GM23338 (cell line): ENCODE results near the gene ATP5F1A. TPM values are rescaled to one million over a fixed set of nuclear protein-coding genes. Genes with fewer than 3 reads are reported as not detected.

Experiments
- ATAC-seq: fragments of 200-7000 bp; cut with Tn5 transposase; 3 replicates; pipeline ENCODE4 v1.9.1; 2020
- DNase-seq: peaks from one replicate; pipeline ENCODE4 v3.0.0-alpha.2; 2015; ENCODE audit warnings: low spot score
- H2AFZ ChIP-seq: fragments of 200-600 bp; sonication (generic); 2 replicates; pipeline ENCODE4 v1.8.0; 2016; ENCODE audit warnings: antibody characterized with exemption, mild to moderate bottlenecking, moderate library complexity
- H3F3A ChIP-seq: fragments of 200-600 bp; sonication (generic); replicated peaks from 2 replicates; pipeline ENCODE4 v1.8.0; 2017; ENCODE audit warnings: antibody characterized with exemption, mixed run types, low read depth
- H3K27ac ChIP-seq: fragments of 200-600 bp; sonication (generic); 2 replicates; pipeline ENCODE4 v1.6.1; 2016; ENCODE audit warnings: low read depth
- H3K27me3 ChIP-seq: fragments of 200-600 bp; sonication (generic); 2 replicates; pipeline ENCODE4 v1.8.0; 2016; ENCODE audit warnings: mild to moderate bottlenecking, mixed run types, moderate library complexity; ENCODE audit not compliant: insufficient read depth
- H3K36me3 ChIP-seq: fragments of 200-600 bp; sonication (generic); 2 replicates; pipeline ENCODE4 v1.8.0; 2016; ENCODE audit warnings: mild to moderate bottlenecking; ENCODE audit not compliant: insufficient read depth
- H3K4me1 ChIP-seq: fragments of 200-600 bp; sonication (generic); 2 replicates; pipeline ENCODE4 v1.8.0; 2016; ENCODE audit warnings: mild to moderate bottlenecking, moderate library complexity; ENCODE audit not compliant: insufficient read depth
- H3K4me2 ChIP-seq: fragments of 200-600 bp; sonication (generic); 2 replicates; pipeline ENCODE4 v1.7.1; 2017; ENCODE audit warnings: mixed run types
- H3K4me3 ChIP-seq: fragments of 200-600 bp; sonication (generic); 2 replicates; pipeline ENCODE4 v1.6.1; 2016; ENCODE audit warnings: mixed run types
- H3K79me2 ChIP-seq: fragments of 200-600 bp; sonication (generic); replicated peaks from 2 replicates; pipeline ENCODE4 v1.8.0; 2017; ENCODE audit warnings: mild to moderate bottlenecking; ENCODE audit not compliant: insufficient read depth
- H3K9me2 ChIP-seq: fragments of 200-600 bp; sonication (generic); 2 replicates; pipeline ENCODE4 v1.8.0; 2017; ENCODE audit not compliant: insufficient read depth
- H4K20me1 ChIP-seq: fragments of 200-600 bp; sonication (generic); replicated peaks from 2 replicates; pipeline ENCODE4 v1.8.0; 2017; ENCODE audit warnings: mild to moderate bottlenecking; ENCODE audit not compliant: insufficient read depth
- H3K27ac Mint-ChIP-seq: 2 replicates; pipeline ENCODE4 v1.8.0; 2020; ENCODE audit warnings: inconsistent platforms, mild to moderate bottlenecking, moderate library complexity, mixed read lengths
- H3K27me3 Mint-ChIP-seq: 3 replicates; pipeline ENCODE4 v1.8.0; 2022; ENCODE audit warnings: low read depth, mild to moderate bottlenecking, moderate library complexity, mixed read lengths, inconsistent platforms; ENCODE audit not compliant: insufficient read depth, poor library complexity
- H3K36me3 Mint-ChIP-seq: 3 replicates; pipeline ENCODE4 v1.8.0; 2021; ENCODE audit warnings: low read depth, mild to moderate bottlenecking, inconsistent platforms, moderate library complexity, mixed read lengths
- H3K4me1 Mint-ChIP-seq: 3 replicates; pipeline ENCODE4 v1.8.0; 2020; ENCODE audit warnings: mild to moderate bottlenecking, inconsistent platforms, mixed read lengths
- H3K4me3 Mint-ChIP-seq: 3 replicates; pipeline ENCODE4 v1.8.0; 2021; ENCODE audit warnings: moderate library complexity, mild to moderate bottlenecking, inconsistent platforms, mixed read lengths
- H3K9me3 Mint-ChIP-seq: 3 replicates; pipeline ENCODE4 v1.8.0; 2020; ENCODE audit warnings: moderate library complexity, mild to moderate bottlenecking, inconsistent platforms, mixed read lengths
- CREB1 ChIP-seq: fragments of 250-450 bp; sonication (Bioruptor Pico); IDR thresholded peaks from 2 replicates; pipeline ENCODE4 v1.5.0; 2020; ENCODE audit warnings: low read depth, mild to moderate bottlenecking, moderate library complexity
- EZH2 ChIP-seq: fragments of 200-600 bp; sonication (generic); IDR thresholded peaks from one replicate; pipeline ENCODE4 v1.8.0; 2017; ENCODE audit warnings: antibody characterized with exemption, mild to moderate bottlenecking, low read depth; ENCODE audit not compliant: unreplicated experiment
- EZH2phosphoT487 ChIP-seq: fragments of 200-600 bp; sonication (generic); IDR thresholded peaks from one replicate; pipeline ENCODE4 v1.8.1; 2018; ENCODE audit warnings: antibody characterized with exemption; ENCODE audit not compliant: unreplicated experiment
- NANOG ChIP-seq: IDR thresholded peaks from 2 replicates; pipeline ENCODE4 v1.6.1; 2016; ENCODE audit warnings: antibody characterized with exemption, borderline replicate concordance
- POLR2AphosphoS5 ChIP-seq: IDR thresholded peaks from 2 replicates; pipeline ENCODE4 v1.6.1; 2016; ENCODE audit warnings: antibody characterized with exemption, low read depth
- STAT1 ChIP-seq: IDR thresholded peaks from one replicate; pipeline ENCODE4 v1.6.1; 2016; ENCODE audit warnings: antibody characterized with exemption; ENCODE audit not compliant: unreplicated experiment
- ZNF331 ChIP-seq: fragments of 250-450 bp; sonication (Bioruptor Pico); IDR thresholded peaks from 2 replicates; pipeline ENCODE4 v1.5.0; 2020; ENCODE audit warnings: low read depth, mild to moderate bottlenecking, moderate library complexity
- polyA plus RNA-seq: library from polyadenylated mRNA; unstranded; fragments of >200 nt; fragmentation: Nextera tagmentation; extraction: Ambion mirVana; gene quantifications from 2 replicates; pipeline ENCODE4 v1.2.1, GENCODE V29; 2016
- total RNA-seq: library from RNA; depleted of rRNA; stranded (reverse); fragments of >200 nt; shearing (Covaris generic); gene quantifications from 2 replicates; pipeline ENCODE4 v1.2.3, GENCODE V29; 2014
- TF ChIP-seq, protein P1 (sequence below): IDR thresholded peaks from 2 replicates; pipeline ENCODE4 v1.6.1; 2016; ENCODE audit warnings: antibody characterized with exemption
- TF ChIP-seq, protein P2 (sequence below), 2 experiments: fragments of 200-600 bp in 1 of 2; sonication (generic) in 1 of 2; conservative IDR thresholded peaks; 2 replicates each; pipeline versions ENCODE4 v1.5.1 to v1.6.1; 2016 to 2017; ENCODE audit warnings: antibody characterized with exemption in 2 of 2, low read depth in 2 of 2, mild to moderate bottlenecking in 2 of 2, moderate library complexity in 1 of 2
- TF ChIP-seq, protein P3 (sequence below): IDR thresholded peaks from one replicate; pipeline ENCODE4 v1.6.1; 2018; ENCODE audit warnings: antibody characterized with exemption; ENCODE audit not compliant: unreplicated experiment

ATP5F1A gene
- total and polyA plus RNA-seq, 2 experiments from 2014 or later = 353 to 822 TPM

DNA sequence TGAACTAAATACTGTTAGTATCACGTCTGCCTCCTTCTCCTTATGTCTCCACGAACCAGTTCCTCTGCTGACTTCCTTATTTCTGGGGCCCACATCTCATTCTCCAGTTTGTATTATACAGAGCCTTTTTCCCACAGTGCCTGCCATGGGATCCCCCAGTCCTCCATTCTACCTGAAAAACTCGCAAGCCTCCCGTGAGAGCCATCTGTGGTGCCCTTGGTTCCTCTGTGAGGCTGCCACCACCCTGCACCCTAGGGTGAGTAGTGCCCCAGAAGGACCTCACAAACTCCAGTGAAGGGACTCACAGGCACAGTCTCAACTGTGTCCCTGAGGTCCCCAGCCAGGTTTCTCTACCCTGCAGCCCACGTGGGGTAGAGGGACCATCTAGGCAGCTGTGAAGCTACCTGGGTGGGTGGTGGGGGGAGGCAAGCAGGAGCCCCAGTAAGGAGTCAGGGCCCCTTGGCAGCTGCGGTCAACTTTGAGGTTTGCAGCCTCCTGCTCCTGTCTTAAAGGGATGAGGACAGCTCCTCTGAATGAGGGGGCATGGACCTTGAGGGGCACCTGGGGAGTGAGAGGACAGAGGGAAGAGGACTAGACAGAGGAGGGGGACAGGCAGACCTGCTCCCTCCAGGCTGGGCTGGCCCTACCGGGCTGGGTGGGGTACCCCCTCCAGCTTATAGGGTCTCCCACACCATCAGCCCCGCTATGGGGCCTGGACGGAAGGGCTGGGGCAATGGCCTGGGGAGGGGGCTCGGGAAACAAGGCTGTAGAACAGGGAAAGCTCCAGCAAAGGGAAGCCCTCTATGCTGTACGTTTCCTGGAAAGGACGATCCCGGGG, 27.1 kb downstream of the ATP5F1A start:
- Histone ChIP-seq H3K27me3 (peaks cover 39% of the 10 kb centered on the region), H3K9me2 (no peaks in the 10 kb centered on the region), H4K20me1 (peaks cover 9% of the 10 kb centered on the region), H3K4me1 (no peaks in the 10 kb centered on the region), H3K79me2 (no peaks in the 10 kb centered on the region), H3F3A (peaks cover 7% of the 10 kb centered on the region; the same call in 1 of the 2 replicates), H2AFZ (peak overlapping the region; percentile 98), H3K4me2 (peak overlapping the region; percentile 88), H3K4me3 (peak overlapping the region; percentile 81), H3K27ac (no peak overlapping the region), H3K36me3 (no peaks in the 10 kb centered on the region)
- TF ChIP-seq EZH2phosphoT487 = no peak
- TF ChIP-seq, protein P1, sequence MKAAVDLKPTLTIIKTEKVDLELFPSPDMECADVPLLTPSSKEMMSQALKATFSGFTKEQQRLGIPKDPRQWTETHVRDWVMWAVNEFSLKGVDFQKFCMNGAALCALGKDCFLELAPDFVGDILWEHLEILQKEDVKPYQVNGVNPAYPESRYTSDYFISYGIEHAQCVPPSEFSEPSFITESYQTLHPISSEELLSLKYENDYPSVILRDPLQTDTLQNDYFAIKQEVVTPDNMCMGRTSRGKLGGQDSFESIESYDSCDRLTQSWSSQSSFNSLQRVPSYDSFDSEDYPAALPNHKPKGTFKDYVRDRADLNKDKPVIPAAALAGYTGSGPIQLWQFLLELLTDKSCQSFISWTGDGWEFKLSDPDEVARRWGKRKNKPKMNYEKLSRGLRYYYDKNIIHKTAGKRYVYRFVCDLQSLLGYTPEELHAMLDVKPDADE = no peak
- TF ChIP-seq, protein P2, sequence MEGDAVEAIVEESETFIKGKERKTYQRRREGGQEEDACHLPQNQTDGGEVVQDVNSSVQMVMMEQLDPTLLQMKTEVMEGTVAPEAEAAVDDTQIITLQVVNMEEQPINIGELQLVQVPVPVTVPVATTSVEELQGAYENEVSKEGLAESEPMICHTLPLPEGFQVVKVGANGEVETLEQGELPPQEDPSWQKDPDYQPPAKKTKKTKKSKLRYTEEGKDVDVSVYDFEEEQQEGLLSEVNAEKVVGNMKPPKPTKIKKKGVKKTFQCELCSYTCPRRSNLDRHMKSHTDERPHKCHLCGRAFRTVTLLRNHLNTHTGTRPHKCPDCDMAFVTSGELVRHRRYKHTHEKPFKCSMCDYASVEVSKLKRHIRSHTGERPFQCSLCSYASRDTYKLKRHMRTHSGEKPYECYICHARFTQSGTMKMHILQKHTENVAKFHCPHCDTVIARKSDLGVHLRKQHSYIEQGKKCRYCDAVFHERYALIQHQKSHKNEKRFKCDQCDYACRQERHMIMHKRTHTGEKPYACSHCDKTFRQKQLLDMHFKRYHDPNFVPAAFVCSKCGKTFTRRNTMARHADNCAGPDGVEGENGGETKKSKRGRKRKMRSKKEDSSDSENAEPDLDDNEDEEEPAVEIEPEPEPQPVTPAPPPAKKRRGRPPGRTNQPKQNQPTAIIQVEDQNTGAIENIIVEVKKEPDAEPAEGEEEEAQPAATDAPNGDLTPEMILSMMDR (conservative IDR thresholded peaks at IDR 0.05; ENCODE audit: low read depth in 2 of 2) = no peak
- no peak for TF ChIP-seq NANOG
- no peak for TF ChIP-seq CREB1 (CRISPR knock-in tag)
- TF ChIP-seq EZH2 = no peak
- TF ChIP-seq STAT1 = no peak
- Mint-ChIP-seq H3K27ac (no peak overlapping the region), H3K36me3 (no peaks in the 10 kb centered on the region), H3K9me3 (no peaks in the 10 kb centered on the region), H3K4me3 (peak overlapping the region; percentile 67), H3K4me1 (peaks cover 2% of the 10 kb centered on the region; the same call in 2 of the 3 replicates), H3K27me3 (peaks cover 32% of the 10 kb centered on the region)
- peak; percentile 14 for ATAC-seq
- DNase-seq = peak; percentile 8

DNA sequence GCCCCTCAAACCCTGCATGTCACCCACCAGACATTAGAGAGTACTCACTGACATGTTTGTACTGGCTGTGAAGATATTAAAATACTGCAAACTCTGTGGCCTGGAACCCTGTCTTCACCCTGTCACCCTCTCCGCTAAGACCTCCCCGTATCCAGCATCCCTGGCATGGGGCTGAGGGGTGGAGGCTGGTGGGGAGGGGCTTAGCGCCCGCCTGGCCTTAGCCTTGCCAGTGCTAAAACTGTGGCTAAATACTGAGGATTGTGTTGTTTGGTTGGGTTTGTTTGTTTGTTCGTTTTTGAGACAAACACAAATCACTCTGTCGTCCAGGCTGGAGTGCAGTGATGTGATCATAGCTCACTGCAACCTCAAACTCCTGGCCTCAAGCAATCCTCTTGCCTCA, 27.9 kb downstream of the ATP5F1A start:
- Mint-ChIP-seq H3K27ac (no peak overlapping the region), H3K27me3 (peaks cover 32% of the 10 kb centered on the region), H3K36me3 (no peaks in the 10 kb centered on the region), H3K9me3 (no peaks in the 10 kb centered on the region), H3K4me1 (peaks cover 2% of the 10 kb centered on the region; the same call in 2 of the 3 replicates), H3K4me3 (no peak overlapping the region)
- Histone ChIP-seq H3K4me3 (no peak overlapping the region), H3K27me3 (peaks cover 39% of the 10 kb centered on the region), H2AFZ (no peak overlapping the region), H3K9me2 (no peaks in the 10 kb centered on the region), H4K20me1 (peaks cover 5% of the 10 kb centered on the region), H3K27ac (no peak overlapping the region), H3F3A (peaks cover 7% of the 10 kb centered on the region; the same call in 1 of the 2 replicates), H3K4me1 (no peaks in the 10 kb centered on the region), H3K36me3 (no peaks in the 10 kb centered on the region), H3K4me2 (no peak overlapping the region), H3K79me2 (no peaks in the 10 kb centered on the region)
- ATAC-seq = no peak
- DNase-seq = no peak
- no peak for TF ChIP-seq ZNF331 (CRISPR knock-in tag)
- TF ChIP-seq POLR2AphosphoS5 = no peak
- no peak for TF ChIP-seq CREB1 (CRISPR knock-in tag)
- TF ChIP-seq, protein P3, sequence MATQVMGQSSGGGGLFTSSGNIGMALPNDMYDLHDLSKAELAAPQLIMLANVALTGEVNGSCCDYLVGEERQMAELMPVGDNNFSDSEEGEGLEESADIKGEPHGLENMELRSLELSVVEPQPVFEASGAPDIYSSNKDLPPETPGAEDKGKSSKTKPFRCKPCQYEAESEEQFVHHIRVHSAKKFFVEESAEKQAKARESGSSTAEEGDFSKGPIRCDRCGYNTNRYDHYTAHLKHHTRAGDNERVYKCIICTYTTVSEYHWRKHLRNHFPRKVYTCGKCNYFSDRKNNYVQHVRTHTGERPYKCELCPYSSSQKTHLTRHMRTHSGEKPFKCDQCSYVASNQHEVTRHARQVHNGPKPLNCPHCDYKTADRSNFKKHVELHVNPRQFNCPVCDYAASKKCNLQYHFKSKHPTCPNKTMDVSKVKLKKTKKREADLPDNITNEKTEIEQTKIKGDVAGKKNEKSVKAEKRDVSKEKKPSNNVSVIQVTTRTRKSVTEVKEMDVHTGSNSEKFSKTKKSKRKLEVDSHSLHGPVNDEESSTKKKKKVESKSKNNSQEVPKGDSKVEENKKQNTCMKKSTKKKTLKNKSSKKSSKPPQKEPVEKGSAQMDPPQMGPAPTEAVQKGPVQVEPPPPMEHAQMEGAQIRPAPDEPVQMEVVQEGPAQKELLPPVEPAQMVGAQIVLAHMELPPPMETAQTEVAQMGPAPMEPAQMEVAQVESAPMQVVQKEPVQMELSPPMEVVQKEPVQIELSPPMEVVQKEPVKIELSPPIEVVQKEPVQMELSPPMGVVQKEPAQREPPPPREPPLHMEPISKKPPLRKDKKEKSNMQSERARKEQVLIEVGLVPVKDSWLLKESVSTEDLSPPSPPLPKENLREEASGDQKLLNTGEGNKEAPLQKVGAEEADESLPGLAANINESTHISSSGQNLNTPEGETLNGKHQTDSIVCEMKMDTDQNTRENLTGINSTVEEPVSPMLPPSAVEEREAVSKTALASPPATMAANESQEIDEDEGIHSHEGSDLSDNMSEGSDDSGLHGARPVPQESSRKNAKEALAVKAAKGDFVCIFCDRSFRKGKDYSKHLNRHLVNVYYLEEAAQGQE = no peak
- TF ChIP-seq, protein P2 (conservative IDR thresholded peaks at IDR 0.05; ENCODE audit: low read depth in 2 of 2) = no peak
- TF ChIP-seq, protein P1 = no peak
